Psoas muscle (tissue), 8 donors: ENCODE data around the gene ADGRE1. TPM values are rescaled to one million over a fixed set of nuclear protein-coding genes. Genes with fewer than 3 reads are reported as not detected.

ENCODE experiments used
- ATAC-seq, 4 donors: fragments of 200-7000 bp; cut with Tn5 transposase; one replicate each; pipeline ENCODE4 v1.9.1; 2020; ENCODE audit warnings: moderate library complexity in 3 of 4, mild to moderate bottlenecking in 2 of 4
- DNase-seq, 2 donors: peaks; one replicate each; pipeline ENCODE4 v3.0.0-alpha.2; 2020
- H3K27ac ChIP-seq: fragments of 200-600 bp; one replicate; pipeline ENCODE4 v1.8.0; 2022
- H3K27me3 ChIP-seq, 3 donors: fragments of 200-600 bp in 1 of 3; one replicate each; pipeline versions ENCODE4 v1.6.1 to v1.8.0; 2013 to 2022; ENCODE audit warnings: low read length in 2 of 3, mild to moderate bottlenecking in 2 of 3, moderate library complexity in 1 of 3; ENCODE audit not compliant: insufficient read depth in 3 of 3
- H3K36me3 ChIP-seq, 2 donors: fragments of 200-600 bp in 1 of 2; one replicate each; pipeline versions ENCODE4 v1.6.1 to v1.8.0; 2013 to 2022; ENCODE audit warnings: low read depth in 1 of 2, mild to moderate bottlenecking in 1 of 2, moderate library complexity in 1 of 2; ENCODE audit not compliant: insufficient read depth in 1 of 2
- H3K4me1 ChIP-seq: fragments of 200-600 bp; one replicate; pipeline ENCODE4 v1.8.0; 2022
- H3K4me3 ChIP-seq: fragments of 200-600 bp; one replicate; pipeline ENCODE4 v1.8.0; 2022; ENCODE audit warnings: mild to moderate bottlenecking
- H3K9me3 ChIP-seq: fragments of 200-600 bp; one replicate; pipeline ENCODE4 v1.8.0; 2022
- WGBS, 3 donors: extraction: QIAGEN DNeasy Blood & Tissue Kit; methylation state at CpG; one replicate each; pipeline versions ENCODE4 v1.1.6 to v1.1.7; 2013; 5-methylcytosine and 5-hydroxymethylcytosine counted together
- intact Hi-C, 2 donors: fragments of 100-400 bp; cut with DNase I; formaldehyde crosslinking; loops; one replicate each; pipeline versions ENCODE4 v1.11.0 to v1.14.2; 2022
- polyA plus RNA-seq, 3 donors: library from polyadenylated mRNA; stranded (reverse); fragments of 200-250 nt; gene quantifications; one replicate each; pipeline ENCODE4 v1.2.3, GENCODE V29; 2013
- total RNA-seq, 4 donors: library from RNA; stranded (reverse); fragmentation: NEBNext Ultra II Directional in 2 of 4; extraction: Animal tissue kit (Norgen Biotek cat#: 25700) in 2 of 4; gene quantifications; one replicate each; pipeline versions ENCODE4 v1.2.1 to v1.2.4, GENCODE V29; 2021 to 2023
- TF ChIP-seq, protein P1 (sequence below): fragments of 200-600 bp; IDR thresholded peaks from one replicate; pipeline ENCODE4 v1.8.0; 2022; ENCODE audit warnings: antibody characterized with exemption
- donor health status: healthy with polysubstance abuse.
- donor health status: DM: no; HTN: no; CAD: no; lungs with moderate emphysema.
- donor health status: Bipolar disorder and iron deficiency.
- donor health status: healthy.
- donor health status: DM: yes; HTN: yes; CAD: no.
- donor health status: DM: no; HTN: no; CAD: no.
- donor health status: DM: no; HTN: no; CAD: no.
- donor health status: DM: yes; HTN: yes; CAD: no.

The ADGRE1 gene
- total and polyA plus RNA-seq, 7 donors = 0.03 to 0.42 (median 0.22) TPM; not detected in 3

DNA sequence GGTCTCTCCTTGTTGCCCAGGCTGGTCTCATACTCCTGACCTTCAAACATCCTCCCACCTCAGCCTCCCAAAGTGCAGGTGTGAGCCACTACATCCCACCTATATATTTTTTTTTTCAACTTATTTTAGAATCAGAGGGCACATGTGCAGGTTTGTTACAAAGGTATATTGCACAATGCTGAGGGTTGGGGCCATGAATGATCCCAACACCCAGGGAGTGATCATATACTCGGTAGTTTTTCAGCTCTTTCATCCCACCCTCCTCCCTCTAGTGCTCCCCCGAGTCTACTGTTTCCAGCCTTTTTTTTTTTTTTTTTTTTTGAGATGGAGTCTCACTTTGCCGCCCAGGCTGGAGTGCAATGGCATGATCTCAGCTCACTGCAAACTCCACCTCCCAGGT lies 38.4 kb upstream of the ADGRE1 start:
- H3K27me3 ChIP-seq = peaks cover 0 to 5% (median 0%) of the 10 kb centered on the region in 3 donors
- H3K36me3 ChIP-seq = no peaks in the 10 kb centered on the region
- intact Hi-C loops = no loop called here
- H3K4me1 ChIP-seq = no peaks in the 10 kb centered on the region
- 71 to 83% (median 75%) methylated on average over 3 of the region's 3 CpGs for WGBS, 3 donors
- H3K4me3 ChIP-seq = no peak overlapping the region
- TF ChIP-seq, protein P1, sequence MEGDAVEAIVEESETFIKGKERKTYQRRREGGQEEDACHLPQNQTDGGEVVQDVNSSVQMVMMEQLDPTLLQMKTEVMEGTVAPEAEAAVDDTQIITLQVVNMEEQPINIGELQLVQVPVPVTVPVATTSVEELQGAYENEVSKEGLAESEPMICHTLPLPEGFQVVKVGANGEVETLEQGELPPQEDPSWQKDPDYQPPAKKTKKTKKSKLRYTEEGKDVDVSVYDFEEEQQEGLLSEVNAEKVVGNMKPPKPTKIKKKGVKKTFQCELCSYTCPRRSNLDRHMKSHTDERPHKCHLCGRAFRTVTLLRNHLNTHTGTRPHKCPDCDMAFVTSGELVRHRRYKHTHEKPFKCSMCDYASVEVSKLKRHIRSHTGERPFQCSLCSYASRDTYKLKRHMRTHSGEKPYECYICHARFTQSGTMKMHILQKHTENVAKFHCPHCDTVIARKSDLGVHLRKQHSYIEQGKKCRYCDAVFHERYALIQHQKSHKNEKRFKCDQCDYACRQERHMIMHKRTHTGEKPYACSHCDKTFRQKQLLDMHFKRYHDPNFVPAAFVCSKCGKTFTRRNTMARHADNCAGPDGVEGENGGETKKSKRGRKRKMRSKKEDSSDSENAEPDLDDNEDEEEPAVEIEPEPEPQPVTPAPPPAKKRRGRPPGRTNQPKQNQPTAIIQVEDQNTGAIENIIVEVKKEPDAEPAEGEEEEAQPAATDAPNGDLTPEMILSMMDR = no peak
- ATAC-seq = no peak
- no peaks in the 10 kb centered on the region for H3K9me3 ChIP-seq
- no peak for DNase-seq
- no peak overlapping the region for H3K27ac ChIP-seq

DNA sequence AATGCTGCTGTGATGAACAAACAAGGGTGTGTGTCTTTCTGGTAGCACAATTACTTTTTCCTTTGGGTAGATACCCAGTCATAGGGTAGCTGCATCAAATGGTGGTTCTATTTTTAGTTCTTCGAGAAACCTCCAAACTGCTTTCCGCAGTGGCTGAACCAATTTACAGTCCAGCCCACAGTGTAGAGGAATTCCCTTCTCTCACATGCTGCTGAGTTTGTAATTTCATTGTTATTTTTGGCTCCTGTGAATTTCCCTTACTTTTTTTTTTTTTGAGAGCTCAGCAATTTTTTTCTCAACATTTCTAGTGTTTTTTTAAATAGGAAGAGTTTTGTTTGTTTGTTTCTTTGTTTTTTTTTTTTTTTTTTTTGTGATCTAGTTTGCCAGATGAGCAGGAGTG lies 37.5 kb upstream of the ADGRE1 start:
- TF ChIP-seq, protein P1 = no peak
- 47 to 65% (median 61%) methylated on average over 2 of the region's 2 CpGs for WGBS, 3 donors
- Histone ChIP-seq H3K4me1 (no peaks in the 10 kb centered on the region), H3K27me3 (peaks cover 0 to 5% (median 0%) of the 10 kb centered on the region in 3 donors), H3K9me3 (no peaks in the 10 kb centered on the region), H3K27ac (no peak overlapping the region), H3K4me3 (no peak overlapping the region), H3K36me3 (no peaks in the 10 kb centered on the region)
- DNase-seq (no peak), ATAC-seq (no peak)
- intact Hi-C loops = no loop called here

DNA sequence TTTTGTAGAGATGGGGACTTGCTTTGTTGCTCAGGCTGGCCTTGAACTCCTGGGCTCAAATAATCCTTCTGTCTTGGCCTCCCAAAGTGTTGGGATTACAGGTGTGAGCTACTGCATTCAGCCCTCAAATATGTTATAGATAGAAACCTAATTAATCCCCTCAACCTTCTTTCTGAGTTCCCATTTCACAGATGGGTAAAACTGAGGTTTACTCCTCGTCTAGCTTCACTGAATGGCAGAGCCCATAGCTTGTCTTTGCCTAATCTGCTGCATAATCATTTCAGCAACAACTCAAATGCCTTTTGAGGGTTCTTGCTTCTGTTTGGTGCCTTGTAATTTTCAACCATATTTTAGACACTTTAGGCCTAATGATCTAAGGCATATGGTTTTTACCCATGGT lies 36.0 kb upstream of the ADGRE1 start:
- no peak overlapping the region for H3K4me3 ChIP-seq
- intact Hi-C loops = no loop called here
- ATAC-seq = no peak
- H3K36me3 ChIP-seq = no peaks in the 10 kb centered on the region
- no peak for DNase-seq
- H3K9me3 ChIP-seq = no peaks in the 10 kb centered on the region
- 44 to 60% (median 53%) methylated on average over 1 of the region's 1 CpG for WGBS, 3 donors
- TF ChIP-seq, protein P1 = no peak
- H3K27ac ChIP-seq = no peak overlapping the region
- peaks cover 0 to 5% (median 0%) of the 10 kb centered on the region in 3 donors for H3K27me3 ChIP-seq
- no peaks in the 10 kb centered on the region for H3K4me1 ChIP-seq

DNA sequence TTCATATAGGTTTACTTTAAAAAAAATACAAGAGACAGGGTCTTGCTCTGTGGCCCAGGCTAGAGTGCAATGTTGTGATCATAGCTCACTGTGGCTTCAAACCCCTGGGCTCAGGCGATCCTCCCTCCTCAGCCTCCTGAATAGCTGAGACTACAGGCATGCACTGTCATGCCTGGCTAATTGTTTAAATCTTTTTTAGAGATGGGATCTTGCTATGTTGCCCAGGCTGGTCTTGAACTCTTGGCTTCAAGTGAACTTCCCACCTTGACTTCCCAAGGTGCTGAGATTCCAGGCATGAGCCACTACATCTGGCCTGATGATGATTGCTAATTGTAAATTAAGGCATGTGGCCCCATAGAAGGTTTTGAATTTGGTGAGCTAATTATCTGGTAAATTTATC lies 35.4 kb upstream of the ADGRE1 start:
- Histone ChIP-seq H3K9me3 (no peaks in the 10 kb centered on the region), H3K4me1 (no peaks in the 10 kb centered on the region), H3K27me3 (peaks cover 0 to 5% (median 4%) of the 10 kb centered on the region in 3 donors), H3K4me3 (no peak overlapping the region), H3K36me3 (no peaks in the 10 kb centered on the region), H3K27ac (no peak overlapping the region)
- ATAC-seq (no peak), DNase-seq (no peak)
- intact Hi-C loops = no loop called here
- TF ChIP-seq, protein P1 = no peak
- 93 to 100% (median 97%) methylated on average over 1 of the region's 1 CpG for WGBS, 3 donors

DNA sequence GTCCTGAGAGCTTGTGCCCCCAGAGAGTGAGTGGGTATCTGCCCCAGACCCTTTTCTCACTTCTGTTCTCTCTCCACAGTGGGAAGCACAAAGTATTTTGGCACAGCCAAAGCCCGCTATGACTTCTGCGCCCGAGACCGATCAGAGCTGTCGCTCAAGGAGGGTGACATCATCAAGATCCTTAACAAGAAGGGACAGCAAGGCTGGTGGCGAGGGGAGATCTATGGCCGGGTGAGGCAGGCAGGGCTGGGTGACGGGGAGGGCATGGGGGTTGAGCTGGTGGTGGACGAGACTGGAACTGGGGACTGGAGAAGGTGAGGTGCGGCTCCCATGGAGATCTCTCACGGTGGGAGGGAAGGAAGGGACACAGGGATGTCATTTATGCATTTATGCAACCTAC lies 33.5 kb upstream of the ADGRE1 start:
- TF ChIP-seq, protein P1 = no peak
- no peak for ATAC-seq
- no peak overlapping the region for H3K4me3 ChIP-seq
- 78 to 84% (median 80%) methylated on average over 11 of the region's 11 CpGs for WGBS, 3 donors
- no peak overlapping the region for H3K27ac ChIP-seq
- no peaks in the 10 kb centered on the region for H3K9me3 ChIP-seq
- no peak for DNase-seq
- peaks cover 0 to 5% (median 5%) of the 10 kb centered on the region in 3 donors for H3K27me3 ChIP-seq
- no peaks in the 10 kb centered on the region for H3K4me1 ChIP-seq
- intact Hi-C loops = no loop called here
- H3K36me3 ChIP-seq = no peaks in the 10 kb centered on the region
